ENCODE measurements around the gene ALDH4A1.
"Not testable (repeated sequence)": the region's sequence is repeated elsewhere in the genome, so short reads cannot be mapped to it uniquely, and the experiment has no call there.

The ALDH4A1 gene

GRCh38 chr1:18849261-18849711 lies 53.1 kb downstream of the ALDH4A1 start:
- no peak for DNase-seq

GRCh38 chr1:18847723-18848122 lies 54.6 kb downstream of the ALDH4A1 start:
- DNase-seq: not testable (repeated sequence)

GRCh38 chr1:18840145-18840544 lies 62.2 kb downstream of the ALDH4A1 start:
- no peak for DNase-seq

- no peak for DNase-seq
Measured at GRCh38 chr1:18836654-18837053, 65.7 kb downstream of the ALDH4A1 start.

- DNase-seq: not testable (repeated sequence)
Measured at GRCh38 chr1:18832319-18832718, 70.0 kb downstream of the ALDH4A1 start.

GRCh38 chr1:18831656-18832055 lies 70.7 kb downstream of the ALDH4A1 start:
- no peak for DNase-seq

GRCh38 chr1:18830596-18830995 lies 71.8 kb downstream of the ALDH4A1 start:
- no peak for DNase-seq

GRCh38 chr1:18829671-18830070 lies 72.7 kb downstream of the ALDH4A1 start:
- DNase-seq: no peak

GRCh38 chr1:18828224-18828623 lies 74.1 kb downstream of the ALDH4A1 start:
- no peak for DNase-seq

GRCh38 chr1:18823438-18823837 lies 78.9 kb downstream of the ALDH4A1 start:
- DNase-seq: no peak
